IMR-90 (cell line): Measurements from ENCODE around the gene SIX2. TPM values are rescaled to one million over a fixed set of nuclear protein-coding genes. Genes with fewer than 3 reads are reported as not detected.

Source experiments
- ATAC-seq: fragments of 200-7000 bp; cut with Tn5 transposase; 2 replicates; pipeline ENCODE4 v1.9.1; 2020; ENCODE audit warnings: low read depth, mild to moderate bottlenecking, moderate library complexity
- BruUV-seq: library from RNA; stranded (reverse); fragments of 400-500 nt; replicated peaks from 2 replicates; lab custom pipeline; 2021; lab: Mats Ljungman, UMichigan
- CTCF ChIA-PET: fragments of 300-600 bp; formaldehyde crosslinking; extraction: SDS; loops from one replicate; lab custom pipeline; 2021; ENCODE audit warnings: antibody characterized with exemption; lab: Yijun Ruan, JAX
- POLR2A ChIA-PET: fragments of 300-600 bp; sonication (Branson Sonifier 250); formaldehyde crosslinking; loops from one replicate; lab custom pipeline; 2022; ENCODE audit warnings: antibody characterized with exemption; ENCODE audit not compliant: unreplicated experiment; lab: Charles Lee
- DNase-seq: peaks from one replicate; pipeline ENCODE4 v3.0.0; 2013
- H2AFZ ChIP-seq: replicated peaks from 2 replicates; pipeline ENCODE3; 2013; ENCODE audit warnings: low read length, mild to moderate bottlenecking; ENCODE audit not compliant: poor library complexity
- H2AK5ac ChIP-seq: 2 replicates; pipeline ENCODE4 v1.6.1; 2013; ENCODE audit warnings: low read depth, low read length, inconsistent platforms
- H2AK9ac ChIP-seq: replicated peaks from 2 replicates; pipeline ENCODE3; 2013; ENCODE audit warnings: mild to moderate bottlenecking, low read depth, low read length, moderate library complexity; ENCODE audit not compliant: poor library complexity
- H2BK120ac ChIP-seq: 2 replicates; pipeline ENCODE4 v1.6.1; 2013; ENCODE audit warnings: low read depth, low read length, inconsistent platforms
- H2BK15ac ChIP-seq: 3 replicates; pipeline ENCODE4 v1.6.1; 2013; ENCODE audit warnings: low read depth, low read length, inconsistent platforms
- H2BK20ac ChIP-seq: 2 replicates; pipeline ENCODE4 v1.6.1; 2013; ENCODE audit warnings: low read depth, mild to moderate bottlenecking, inconsistent platforms, low read length, moderate library complexity
- H2BK5ac ChIP-seq: 2 replicates; pipeline ENCODE4 v1.6.1; 2013; ENCODE audit warnings: mild to moderate bottlenecking, low read depth, low read length, inconsistent platforms; ENCODE audit not compliant: poor library complexity, severe bottlenecking
- H3K14ac ChIP-seq: replicated peaks from 2 replicates; pipeline ENCODE4 v1.6.1; 2013; ENCODE audit warnings: low read depth, low read length, inconsistent platforms
- H3K18ac ChIP-seq: 2 replicates; pipeline ENCODE4 v1.6.1; 2013; ENCODE audit warnings: low read depth, low read length, control low read depth
- H3K23ac ChIP-seq: 2 replicates; pipeline ENCODE4 v1.6.1; 2013; ENCODE audit warnings: low read depth, low read length, inconsistent platforms
- H3K27ac ChIP-seq: 2 replicates; pipeline ENCODE4 v1.5.1; 2013; ENCODE audit warnings: mild to moderate bottlenecking, control low read depth, low read length; ENCODE audit not compliant: insufficient read depth
- H3K27me3 ChIP-seq: 2 replicates; pipeline ENCODE4 v1.6.1; 2013; ENCODE audit warnings: low read length; ENCODE audit not compliant: control insufficient read depth, insufficient read depth
- H3K36me3 ChIP-seq: 2 replicates; pipeline ENCODE4 v1.6.1; 2013; ENCODE audit warnings: low read length, mixed read lengths; ENCODE audit not compliant: control insufficient read depth, insufficient read depth
- H3K4ac ChIP-seq: 2 replicates; pipeline ENCODE4 v1.6.1; 2013; ENCODE audit warnings: low read depth, low read length, inconsistent platforms
- H3K4me1 ChIP-seq: 2 replicates; pipeline ENCODE4 v1.6.1; 2013; ENCODE audit warnings: low read length, mixed read lengths; ENCODE audit not compliant: control insufficient read depth, insufficient read depth
- H3K4me2 ChIP-seq: 2 replicates; pipeline ENCODE4 v1.6.1; 2013; ENCODE audit warnings: low read depth, mild to moderate bottlenecking, control low read depth, low read length, moderate library complexity
- H3K4me3 ChIP-seq: 2 replicates; pipeline ENCODE4 v1.5.1; 2013; ENCODE audit warnings: low read depth, mild to moderate bottlenecking, control low read depth, low read length, moderate library complexity; ENCODE audit not compliant: insufficient read depth
- H3K56ac ChIP-seq: 2 replicates; pipeline ENCODE4 v1.6.1; 2013; ENCODE audit warnings: low read length, inconsistent platforms; ENCODE audit not compliant: insufficient read depth; ENCODE audit errors: extremely low read depth
- H3K79me1 ChIP-seq, 2 experiments: 2 replicates each; pipeline ENCODE4 v1.6.1; 2013; ENCODE audit warnings: low read length in 2 of 2, inconsistent platforms in 1 of 2, low read depth in 1 of 2
- H3K9ac ChIP-seq: 2 replicates; pipeline ENCODE4 v1.6.1; 2013; ENCODE audit warnings: low read depth, low read length, control low read depth
- H3K9me1 ChIP-seq: 2 replicates; pipeline ENCODE4 v1.6.1; 2013; ENCODE audit warnings: low read length, inconsistent platforms; ENCODE audit not compliant: insufficient read depth
- H3K9me3 ChIP-seq: 2 replicates; pipeline ENCODE4 v1.6.1; 2013; ENCODE audit warnings: low read length; ENCODE audit not compliant: control insufficient read depth, insufficient read depth
- H4K20me1 ChIP-seq: 2 replicates; pipeline ENCODE4 v1.6.1; 2013; ENCODE audit warnings: low read length, inconsistent platforms; ENCODE audit not compliant: insufficient read depth
- H4K5ac ChIP-seq: 2 replicates; pipeline ENCODE4 v1.6.1; 2013; ENCODE audit warnings: mild to moderate bottlenecking, low read depth, low read length, control low read depth
- H4K8ac ChIP-seq, 2 experiments: 2 replicates each; pipeline ENCODE4 v1.6.1; 2013; ENCODE audit warnings: low read depth in 2 of 2, low read length in 2 of 2, control low read depth in 1 of 2, inconsistent platforms in 1 of 2
- H4K91ac ChIP-seq: 2 replicates; pipeline ENCODE4 v1.6.1; 2013; ENCODE audit warnings: low read depth, low read length, inconsistent platforms; ENCODE audit not compliant: insufficient read depth
- CEBPB ChIP-seq: IDR thresholded peaks from 2 replicates; pipeline ENCODE4 v1.6.1; 2012; ENCODE audit warnings: low read depth, low read length, improper control_type of control experiment
- ELK1 ChIP-seq: fragments of 150-350 bp; IDR thresholded peaks from 2 replicates; pipeline ENCODE4 v1.6.1; 2016; ENCODE audit warnings: low read depth, mild to moderate bottlenecking, low read length, moderate library complexity, borderline replicate concordance
- MAFK ChIP-seq: IDR thresholded peaks from 2 replicates; pipeline ENCODE4 v1.6.1; 2012; ENCODE audit warnings: low read depth, low read length, improper control_type of control experiment
- MXI1 ChIP-seq: IDR thresholded peaks from 2 replicates; pipeline ENCODE4 v1.6.1; 2012; ENCODE audit warnings: low read depth, mild to moderate bottlenecking, low read length, moderate library complexity, borderline replicate concordance
- POLR2A ChIP-seq: IDR thresholded peaks from 2 replicates; pipeline ENCODE4 v1.6.1; 2012; ENCODE audit warnings: mild to moderate bottlenecking, low read depth, low read length
- RAD21 ChIP-seq: IDR thresholded peaks from 2 replicates; pipeline ENCODE4 v1.6.1; 2012; ENCODE audit warnings: low read length, improper control_type of control experiment
- RCOR1 ChIP-seq: IDR thresholded peaks from 2 replicates; pipeline ENCODE4 v1.6.1; 2012; ENCODE audit warnings: mild to moderate bottlenecking, low read length, improper control_type of control experiment; ENCODE audit not compliant: insufficient replicate concordance
- RFX5 ChIP-seq: IDR thresholded peaks from 2 replicates; pipeline ENCODE4 v1.8.0; 2012; ENCODE audit warnings: low read depth, mild to moderate bottlenecking, low read length, moderate library complexity
- USF2 ChIP-seq: fragments of 150-350 bp; IDR thresholded peaks from 2 replicates; pipeline ENCODE4 v1.6.1; 2017; ENCODE audit warnings: mild to moderate bottlenecking, antibody characterized with exemption, low read length, low read depth
- WGBS, 2 experiments: methylation state at CpG; one replicate each; pipeline versions ENCODE4 v1.1.5 to v1.1.7; 2013; ENCODE audit warnings: missing lambda C conversion rate in 2 of 2; ENCODE audit not compliant: insufficient read length in 1 of 2; ENCODE audit errors: extremely low coverage in 2 of 2; 5-methylcytosine and 5-hydroxymethylcytosine counted together
- dilution Hi-C: fragments of 300-500 bp; cut with HindIII; formaldehyde crosslinking; loops from one replicate; pipeline ENCODE4 v1.14.3; 2018; ENCODE audit warnings: low sequenced_read_pairs; ENCODE audit not compliant: unreplicated experiment
- in situ Hi-C: fragments of 300-500 bp; cut with MboI; formaldehyde crosslinking; loops from 3 replicates; pipeline ENCODE4 v1.14.3; 2019; ENCODE audit warnings: low sequenced_read_pairs, inconsistent platforms, mixed read lengths
- intact Hi-C: fragments of 100-400 bp; cut with micrococcal nuclease; formaldehyde crosslinking; loops from 2 replicates; pipeline ENCODE4 v1.10.0; 2022
- polyA plus RNA-seq, 3 experiments: library from polyadenylated mRNA; depleted of rRNA; stranded (reverse); fragments of >200 nt; gene quantifications; 2 replicates each; pipeline ENCODE4 v1.2.3, GENCODE V29; 2012; ENCODE audit warnings: low replicate concordance in 1 of 3
- total RNA-seq: library from RNA; depleted of rRNA; stranded (reverse); fragments of >200 nt; gene quantifications from 2 replicates; pipeline ENCODE4 v1.2.3, GENCODE V29; 2012

SIX2 gene
- total and polyA plus RNA-seq, 2 of the 4 experiments (the other 2 are of a cell fraction): not detected

- H3K27me3 ChIP-seq: peaks cover 58% of the 10 kb centered on the region
- BruUV-seq: no TSS peak
- H3K36me3 ChIP-seq: no peaks in the 10 kb centered on the region
- no peak overlapping the region for H4K5ac ChIP-seq
- no peak overlapping the region for H2BK15ac ChIP-seq
- no peaks in the 10 kb centered on the region for H3K79me1 ChIP-seq
- no peak overlapping the region for H3K9ac ChIP-seq
- no peak overlapping the region for H3K56ac ChIP-seq
- no peak overlapping the region for H2BK5ac ChIP-seq
- TF ChIP-seq RFX5 (no peak), POLR2A (no peak), MAFK (no peak), CEBPB (no peak), MXI1 (no peak), RAD21 (no peak), RCOR1 (no peak), ELK1 (no peak), USF2 (no peak)
- H3K27ac ChIP-seq: no peak overlapping the region
- no peak overlapping the region for H2AK9ac ChIP-seq
- POLR2A ChIA-PET: no interaction called here
- intact Hi-C loops (no loop called here), in situ Hi-C loops (no loop called here), dilution Hi-C loops (no loop called here)
- no peak overlapping the region for H3K23ac ChIP-seq
- no peaks in the 10 kb centered on the region for H3K4me1 ChIP-seq
- H3K9me3 ChIP-seq: peaks cover 5% of the 10 kb centered on the region
- H4K20me1 ChIP-seq: no peaks in the 10 kb centered on the region; the same call in 1 of the 2 replicates
- no peak overlapping the region for H3K18ac ChIP-seq
- 51% methylated on average over 6 of the region's 6 CpGs; no CpG with 5 or more reads in 1 of the 2 experiments for WGBS, 2 experiments
- no peak overlapping the region for H3K4me3 ChIP-seq
- no peak overlapping the region for H3K4ac ChIP-seq
- CTCF ChIA-PET: no interaction called here
- ATAC-seq (no peak), DNase-seq (no peak)
- H3K9me1 ChIP-seq: no peaks in the 10 kb centered on the region
- H3K4me2 ChIP-seq: no peak overlapping the region
- no peak overlapping the region for H4K8ac ChIP-seq
- H4K91ac ChIP-seq: no peak overlapping the region
- no peak overlapping the region for H2AFZ ChIP-seq
- H3K14ac ChIP-seq: no peak overlapping the region
- H2AK5ac ChIP-seq: no peak overlapping the region
- no peak overlapping the region for H2BK20ac ChIP-seq
- H2BK120ac ChIP-seq: no peak overlapping the region
Measured at GRCh38 chr2:44996356-44996755, 12.9 kb downstream of the SIX2 start.
